CD4-positive, alpha-beta T cell (primary cell): ENCODE measurements around the gene METTL24. TPM values are rescaled to one million over a fixed set of nuclear protein-coding genes. Genes with fewer than 3 reads are reported as not detected.

Experiments used
- ATAC-seq: fragments of 200-7000 bp; cut with Tn5 transposase; one replicate; pipeline ENCODE4 v1.10.0; 2022; ENCODE audit warnings: mild to moderate bottlenecking; ENCODE audit not compliant: poor library complexity
- CTCF ChIA-PET: fragments of 350-600 bp; sonication (Branson Sonifier 250); formaldehyde crosslinking; loops from one replicate; lab custom pipeline; 2021; ENCODE audit warnings: antibody characterized with exemption, inconsistent platforms; lab: Charles Lee
- POLR2A ChIA-PET: fragments of 350-600 bp; sonication (Branson Sonifier 250); formaldehyde crosslinking; loops from one replicate; lab custom pipeline; 2021; ENCODE audit warnings: antibody characterized with exemption, inconsistent platforms; lab: Charles Lee
- DNase-seq, 14 experiments: peaks; one replicate each; pipeline ENCODE4 v3.0.0-alpha.2; 2013 to 2020; ENCODE audit warnings: mixed read lengths in 2 of 14
- H3K27ac ChIP-seq, 2 donors: one replicate each; pipeline versions ENCODE4 v1.5.1 to v1.7.0; 2013; ENCODE audit warnings: low read length in 2 of 2, low read depth in 1 of 2, mild to moderate bottlenecking in 1 of 2
- H3K27me3 ChIP-seq, 2 experiments: 1 replicate in 1 of 2; 2 replicates in 1 of 2; pipeline versions ENCODE4 v1.6.1 to v1.7.0; 2013; ENCODE audit warnings: low read length in 2 of 2, control low read depth in 1 of 2, mild to moderate bottlenecking in 1 of 2, moderate library complexity in 1 of 2; ENCODE audit not compliant: insufficient read depth in 2 of 2, control insufficient read depth in 1 of 2
- H3K36me3 ChIP-seq: one replicate; pipeline ENCODE4 v1.6.1; 2013; ENCODE audit warnings: low read length, control low read depth; ENCODE audit not compliant: insufficient read depth
- H3K4me1 ChIP-seq: one replicate; pipeline ENCODE4 v1.6.1; 2013; ENCODE audit warnings: low read length, control low read depth; ENCODE audit not compliant: insufficient read depth
- H3K4me3 ChIP-seq: one replicate; pipeline ENCODE4 v1.5.1; 2013; ENCODE audit warnings: mild to moderate bottlenecking, low read length, moderate library complexity
- H3K9me3 ChIP-seq, 2 experiments: 1 replicate in 1 of 2; 2 replicates in 1 of 2; pipeline versions ENCODE4 v1.6.1 to v1.7.0; 2013; ENCODE audit warnings: low read length in 2 of 2, mild to moderate bottlenecking in 2 of 2, control low read depth in 1 of 2, moderate library complexity in 1 of 2; ENCODE audit not compliant: control insufficient read depth in 1 of 2, insufficient read depth in 1 of 2
- H3K27ac Mint-ChIP-seq: one replicate; pipeline ENCODE4 v1.8.0; 2020; ENCODE audit warnings: mixed read lengths
- H3K27me3 Mint-ChIP-seq: one replicate; pipeline ENCODE4 v1.8.0; 2021; ENCODE audit warnings: mixed read lengths
- H3K36me3 Mint-ChIP-seq: one replicate; pipeline ENCODE4 v1.8.0; 2021; ENCODE audit warnings: low read depth, mixed read lengths
- H3K4me1 Mint-ChIP-seq: one replicate; pipeline ENCODE4 v1.8.0; 2021; ENCODE audit warnings: low read depth, mixed read lengths
- H3K4me3 Mint-ChIP-seq: one replicate; pipeline ENCODE4 v1.8.0; 2020; ENCODE audit warnings: mild to moderate bottlenecking, mixed read lengths
- H3K9me3 Mint-ChIP-seq: one replicate; pipeline ENCODE4 v1.8.0; 2020; ENCODE audit warnings: mixed read lengths
- CTCF ChIP-seq: fragments of 200-600 bp; IDR thresholded peaks from one replicate; pipeline ENCODE4 v1.8.0; 2022; ENCODE audit warnings: antibody characterized with exemption, mild to moderate bottlenecking
- intact Hi-C, 2 experiments: fragments of 100-400 bp; cut with DNase I in 1 of 2; cut with micrococcal nuclease in 1 of 2; formaldehyde crosslinking; loops; one replicate each; pipeline versions ENCODE4 v1.15.1 to v1.9.0; 2023 to 2025; cut with DNase I, micrococcal nuclease
- total RNA-seq, 174 experiments: library from RNA in 2 of 174; stranded (reverse) in 2 of 174; gene quantifications; one replicate each; pipeline ENCODE4 v1.2.3 and lab custom pipeline; 2021 to 2026

METTL24 gene
- total RNA-seq, 2 experiments from 2014 or later: not detected

DNA sequence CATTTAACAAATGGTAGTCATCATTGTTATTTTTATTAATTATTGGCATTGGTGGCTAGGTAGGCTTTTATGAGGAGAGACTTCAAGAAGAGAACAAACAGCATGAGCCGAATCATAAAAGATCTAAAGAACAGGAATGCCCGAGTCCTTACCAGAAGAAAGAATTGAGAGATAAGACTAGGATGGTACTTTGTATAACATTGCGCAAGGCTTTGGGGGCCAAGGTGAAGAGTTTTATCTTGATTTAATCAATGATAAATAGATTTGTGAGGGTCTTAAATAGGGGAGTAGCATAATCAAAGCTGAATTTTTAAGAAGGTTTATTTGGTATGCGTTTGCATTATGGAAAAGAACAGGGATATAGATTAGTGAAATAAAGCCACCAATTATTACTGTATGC, 162.5 kb downstream of the METTL24 start:
- Mint-ChIP-seq H3K9me3 (no peaks in the 10 kb centered on the region), H3K36me3 (peaks cover 44% of the 10 kb centered on the region), H3K27ac (no peak overlapping the region), H3K4me1 (peaks cover 28% of the 10 kb centered on the region), H3K4me3 (no peak overlapping the region), H3K27me3 (no peaks in the 10 kb centered on the region)
- ChIA-PET CTCF (no interaction called here), POLR2A (interaction anchor here (0.6 kb wide), 1 partner anchor 17 kb away, joined by 3 read pairs; no protein-coding TSS in a partner anchor)
- H3K4me3 ChIP-seq: no peak overlapping the region
- peaks cover 11% of the 10 kb centered on the region for H3K36me3 ChIP-seq
- no peaks in the 10 kb centered on the region for H3K27me3 ChIP-seq
- TF ChIP-seq CTCF: no peak
- intact Hi-C loops: loop anchor here in 1 of 2 experiments (2.0 kb wide), 1 partner anchor 15 kb away; the partner anchor contains the start of gene CDC40
- peaks cover 2% of the 10 kb centered on the region for H3K4me1 ChIP-seq
- H3K27ac ChIP-seq: no peak overlapping the region
- DNase-seq (no peak), ATAC-seq (no peak)
- no peaks in the 10 kb centered on the region for H3K9me3 ChIP-seq

Other genes starting within 250 kb of the METTL24 start
- gene WASF1, start 178.7 kb downstream of the METTL24 start, total RNA-seq: under 1 TPM; 0.19 to 0.22 TPM
- gene CDC40, start 177.9 kb downstream of the METTL24 start, total RNA-seq: 10 to 100 TPM; 26.0 to 29.5 TPM
- gene DDO, start 57.2 kb upstream of the METTL24 start, total RNA-seq: not detected
- gene SLC22A16, start 118.3 kb upstream of the METTL24 start, total RNA-seq: not detected